Measurements from ENCODE around the gene ELP1. TPM values are rescaled to one million over a fixed set of nuclear protein-coding genes. Genes with fewer than 3 reads are reported as not detected.

ELP1 gene
- total and polyA plus RNA-seq, 2 of the 4 experiments (the other 2 are of a cell fraction) = 20.0 to 43.2 TPM

DNA sequence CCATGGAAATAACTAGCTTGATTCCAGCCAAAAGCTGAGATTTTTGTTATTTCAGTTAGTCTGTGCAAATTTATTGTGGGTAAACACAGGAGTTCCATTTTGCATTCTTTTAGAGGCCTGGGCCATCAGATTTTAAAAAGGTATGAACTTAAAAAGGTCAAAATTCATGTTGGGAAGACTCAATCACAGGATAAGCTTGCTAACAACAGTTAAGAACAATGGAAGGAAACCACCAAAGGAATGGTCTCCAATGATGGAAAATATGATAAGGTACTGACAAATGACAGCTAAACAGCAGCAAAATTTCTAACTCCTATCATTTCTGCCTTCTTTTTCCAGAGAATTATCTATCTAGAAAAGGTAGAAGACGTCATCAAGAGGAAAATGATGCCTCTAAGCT lies 16.2 kb upstream of the ELP1 start:
- POLR2A ChIA-PET (ENCODE audit: unreplicated experiment) = no interaction called here
- no peak overlapping the region for H2BK5ac ChIP-seq (ENCODE audit: low read depth, low read length, poor library complexity, severe bottlenecking)
- peaks cover 2% of the 10 kb centered on the region for H3K36me3 ChIP-seq (ENCODE audit: control insufficient read depth, insufficient read depth, low read length)
- no peak overlapping the region for H2AK9ac ChIP-seq (replicated peaks; ENCODE audit: low read depth, low read length, poor library complexity)
- ATAC-seq (ENCODE audit: low read depth) = no peak
- H2BK20ac ChIP-seq (ENCODE audit: low read depth, low read length) = no peak overlapping the region
- no peak overlapping the region for H2BK120ac ChIP-seq (ENCODE audit: low read depth, low read length)
- H4K8ac ChIP-seq (ENCODE audit: low read depth in 2 of 2, low read length in 2 of 2) = no peak overlapping the region
- H3K4me3 ChIP-seq (ENCODE audit: insufficient read depth, low read depth, low read length) = no peak overlapping the region
- H3K14ac ChIP-seq (replicated peaks; ENCODE audit: low read depth, low read length) = no peak overlapping the region
- intact Hi-C loops (cut with micrococcal nuclease) (no loop called here), dilution Hi-C loops (cut with HindIII; ENCODE audit: low sequenced_read_pairs, unreplicated experiment) (no loop called here), in situ Hi-C loops (cut with MboI; ENCODE audit: low sequenced_read_pairs) (no loop called here)
- no peak overlapping the region for H4K5ac ChIP-seq (ENCODE audit: low read depth, low read length)
- H3K27me3 ChIP-seq (ENCODE audit: control insufficient read depth, insufficient read depth, low read length) = no peaks in the 10 kb centered on the region
- H2AK5ac ChIP-seq (ENCODE audit: low read depth, low read length) = no peak overlapping the region
- CTCF ChIA-PET = interaction anchor here (0.6 to 1.5 kb wide), 2 partner anchors 8 to 19 kb away, joined by 3 to 4 read pairs; no protein-coding TSS in a partner anchor
- no peak overlapping the region for H3K18ac ChIP-seq (ENCODE audit: low read depth, low read length)
- H2AFZ ChIP-seq (replicated peaks; ENCODE audit: low read length, poor library complexity) = no peak overlapping the region
- H3K9me3 ChIP-seq (ENCODE audit: control insufficient read depth, insufficient read depth, low read length) = no peaks in the 10 kb centered on the region
- BruUV-seq (replicated peaks) = no TSS peak
- no peak overlapping the region for H3K4me2 ChIP-seq (ENCODE audit: low read depth, low read length)
- no peak overlapping the region for H2BK15ac ChIP-seq (ENCODE audit: low read depth, low read length)
- no peak overlapping the region for H4K91ac ChIP-seq (ENCODE audit: insufficient read depth, low read depth, low read length)
- WGBS, 2 experiments (ENCODE audit: extremely low coverage in 2 of 2, insufficient read length in 1 of 2) = no CpG with 5 or more reads among the region's 1 CpG
- H3K9ac ChIP-seq (ENCODE audit: low read depth, low read length) = no peak overlapping the region
- TF ChIP-seq MAZ (IDR thresholded peaks at IDR 0.05; ENCODE audit: borderline replicate concordance, low read depth, low read length) = no peak
- TF ChIP-seq RCOR1 (IDR thresholded peaks at IDR 0.05; ENCODE audit: insufficient replicate concordance, low read length) = no peak
- TF ChIP-seq NFE2L2 (IDR thresholded peaks at IDR 0.05; ENCODE audit: low read depth, low read length) = no peak
- no peak for TF ChIP-seq RAD21 (IDR thresholded peaks at IDR 0.05; ENCODE audit: low read length)
- no peak for TF ChIP-seq CEBPB (IDR thresholded peaks at IDR 0.05; ENCODE audit: low read depth, low read length)
- H3K9me1 ChIP-seq (ENCODE audit: insufficient read depth, low read length) = no peaks in the 10 kb centered on the region
- no peaks in the 10 kb centered on the region; a peak in 1 of 4 replicates for H3K79me1 ChIP-seq (ENCODE audit: low read depth in 1 of 2, low read length in 2 of 2)
- H3K27ac ChIP-seq (ENCODE audit: insufficient read depth, low read length) = no peak overlapping the region
- H3K4me1 ChIP-seq (ENCODE audit: control insufficient read depth, insufficient read depth, low read length) = no peaks in the 10 kb centered on the region
- no peak overlapping the region for H3K23ac ChIP-seq (ENCODE audit: low read depth, low read length)
- H4K20me1 ChIP-seq (ENCODE audit: insufficient read depth, low read length) = no peaks in the 10 kb centered on the region
- no peak for DNase-seq
- no peak overlapping the region for H3K4ac ChIP-seq (ENCODE audit: low read depth, low read length)
- no peak overlapping the region for H3K56ac ChIP-seq (ENCODE audit: extremely low read depth, insufficient read depth, low read length)
